Measurements from ENCODE around the gene SLC1A7. TPM values are rescaled to one million over a fixed set of nuclear protein-coding genes. Genes with fewer than 3 reads are reported as not detected.

Gene SLC1A7
- total RNA-seq, 1 donor from 2014 or later = not detected

DNA sequence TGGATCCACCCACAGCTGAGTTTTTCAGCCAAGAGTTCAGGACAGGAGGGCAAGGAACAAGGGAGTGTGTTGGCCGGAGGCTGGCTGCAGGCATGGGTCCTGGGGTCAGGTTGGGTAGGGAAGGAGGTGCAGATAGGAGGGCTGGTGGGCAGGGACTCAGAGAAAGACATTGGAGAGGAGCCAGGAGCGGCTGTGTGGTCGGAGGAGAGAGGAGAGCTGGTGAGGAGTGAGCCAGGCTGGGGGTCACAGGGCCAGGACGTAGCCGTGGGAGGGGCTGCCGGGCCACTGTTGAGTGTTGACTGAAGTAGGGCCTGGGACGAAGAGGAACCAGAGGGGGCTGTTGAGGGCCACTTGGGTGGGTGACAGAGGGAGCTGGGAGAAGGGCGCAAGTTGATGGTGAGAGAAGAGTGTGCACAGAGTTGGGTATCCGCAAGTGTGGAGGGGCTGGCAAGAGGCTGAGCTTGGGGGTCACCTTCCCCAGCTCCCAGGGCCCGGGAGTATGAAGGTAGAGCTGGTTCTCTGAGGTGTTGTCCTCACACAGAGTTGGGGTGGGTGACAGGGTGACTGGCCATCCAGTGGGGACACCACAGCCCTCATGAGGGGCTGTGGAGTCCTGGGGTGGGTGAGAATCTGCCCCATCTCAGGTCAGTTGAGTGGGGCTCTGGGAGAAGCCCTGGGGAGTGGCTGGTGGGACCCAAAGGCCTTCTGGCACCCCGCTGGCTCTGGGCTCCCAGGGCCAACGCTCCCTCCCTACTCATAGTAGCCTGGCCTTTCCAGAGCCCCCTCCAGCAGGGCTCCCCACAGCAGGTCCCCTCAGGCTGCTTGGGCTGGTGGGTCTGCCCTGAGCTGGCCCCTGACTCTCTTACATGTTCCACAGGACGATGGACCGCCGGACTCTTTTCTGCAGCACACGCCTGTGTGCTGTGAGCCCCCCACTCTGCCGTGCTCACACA, 58.5 kb downstream of the SLC1A7 start:
- Histone ChIP-seq H3K79me2 (ENCODE audit: low read depth) (no peaks in the 10 kb centered on the region), H3K9me3 (ENCODE audit: low read depth) (no peaks in the 10 kb centered on the region), H4K20me1 (ENCODE audit: low read depth) (no peaks in the 10 kb centered on the region), H3K27ac (no peak overlapping the region), H3F3A (ENCODE audit: low read depth) (no peaks in the 10 kb centered on the region), H3K27me3 (no peaks in the 10 kb centered on the region), H3K4me3 (no peak overlapping the region), H2AFZ (replicated peaks) (no peak overlapping the region), H3K4me2 (no peak overlapping the region), H3K36me3 (no peaks in the 10 kb centered on the region), H3K9ac (no peak overlapping the region), H3K4me1 (peaks cover 16% of the 10 kb centered on the region)
- H3K9me3 Mint-ChIP-seq = no peaks in the 10 kb centered on the region
- DNase-seq (ENCODE audit: low spot score) = no peak
- H3K4me1 Mint-ChIP-seq = peaks cover 18% of the 10 kb centered on the region
- TF ChIP-seq EZH2 (IDR thresholded peaks at IDR 0.05) (no peak), EZH2phosphoT487 (IDR thresholded peaks at IDR 0.05) (no peak)
- TF ChIP-seq, protein P1, sequence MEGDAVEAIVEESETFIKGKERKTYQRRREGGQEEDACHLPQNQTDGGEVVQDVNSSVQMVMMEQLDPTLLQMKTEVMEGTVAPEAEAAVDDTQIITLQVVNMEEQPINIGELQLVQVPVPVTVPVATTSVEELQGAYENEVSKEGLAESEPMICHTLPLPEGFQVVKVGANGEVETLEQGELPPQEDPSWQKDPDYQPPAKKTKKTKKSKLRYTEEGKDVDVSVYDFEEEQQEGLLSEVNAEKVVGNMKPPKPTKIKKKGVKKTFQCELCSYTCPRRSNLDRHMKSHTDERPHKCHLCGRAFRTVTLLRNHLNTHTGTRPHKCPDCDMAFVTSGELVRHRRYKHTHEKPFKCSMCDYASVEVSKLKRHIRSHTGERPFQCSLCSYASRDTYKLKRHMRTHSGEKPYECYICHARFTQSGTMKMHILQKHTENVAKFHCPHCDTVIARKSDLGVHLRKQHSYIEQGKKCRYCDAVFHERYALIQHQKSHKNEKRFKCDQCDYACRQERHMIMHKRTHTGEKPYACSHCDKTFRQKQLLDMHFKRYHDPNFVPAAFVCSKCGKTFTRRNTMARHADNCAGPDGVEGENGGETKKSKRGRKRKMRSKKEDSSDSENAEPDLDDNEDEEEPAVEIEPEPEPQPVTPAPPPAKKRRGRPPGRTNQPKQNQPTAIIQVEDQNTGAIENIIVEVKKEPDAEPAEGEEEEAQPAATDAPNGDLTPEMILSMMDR (IDR thresholded peaks at IDR 0.05) = no peak
- H3K36me3 Mint-ChIP-seq = no peaks in the 10 kb centered on the region
- peak overlapping the region; percentile 83 for H3K27ac Mint-ChIP-seq
- H3K4me3 Mint-ChIP-seq = no peak overlapping the region
- H3K27me3 Mint-ChIP-seq (ENCODE audit: insufficient read depth, low read depth) = peaks cover 27% of the 10 kb centered on the region

DNA sequence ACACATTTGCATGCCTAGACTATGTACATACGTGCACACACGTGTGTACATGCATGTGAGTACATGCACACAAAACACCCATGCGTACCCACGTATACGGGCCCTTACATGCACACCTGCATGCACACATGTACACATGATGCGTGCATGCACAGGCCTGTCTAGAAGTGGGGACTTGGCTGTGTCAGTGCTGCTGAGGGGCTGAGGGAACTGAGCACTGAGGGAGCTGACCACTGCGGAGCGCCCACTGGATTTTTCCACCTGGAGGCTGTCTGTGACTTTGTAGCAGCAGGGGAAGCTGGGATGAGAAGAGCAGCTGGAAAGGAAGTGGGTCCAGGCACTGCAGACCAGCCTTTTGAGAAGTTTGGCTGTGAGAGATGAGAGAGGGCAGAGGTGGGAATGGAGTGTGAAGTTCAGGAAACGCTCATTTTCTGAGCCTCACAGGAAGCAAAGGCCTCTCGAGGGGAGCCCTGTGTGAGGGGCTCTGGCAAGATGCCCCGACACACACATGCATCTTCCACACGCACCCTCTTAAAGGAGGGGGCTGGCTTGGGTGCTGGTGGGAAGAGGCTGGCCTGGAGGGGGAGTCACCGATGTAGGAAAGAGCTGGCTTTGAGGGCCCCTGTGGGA, 59.5 kb downstream of the SLC1A7 start:
- no peaks in the 10 kb centered on the region for H3K9me3 Mint-ChIP-seq
- TF ChIP-seq EZH2 (IDR thresholded peaks at IDR 0.05) (no peak), EZH2phosphoT487 (IDR thresholded peaks at IDR 0.05) (no peak)
- Histone ChIP-seq H3K9ac (no peak overlapping the region), H3K4me1 (peaks cover 12% of the 10 kb centered on the region), H3K27ac (no peak overlapping the region), H3K79me2 (ENCODE audit: low read depth) (no peaks in the 10 kb centered on the region), H3K4me3 (no peak overlapping the region), H2AFZ (replicated peaks) (no peak overlapping the region), H3K27me3 (no peaks in the 10 kb centered on the region), H4K20me1 (ENCODE audit: low read depth) (no peaks in the 10 kb centered on the region), H3K4me2 (no peak overlapping the region), H3F3A (ENCODE audit: low read depth) (no peaks in the 10 kb centered on the region), H3K36me3 (no peaks in the 10 kb centered on the region), H3K9me3 (ENCODE audit: low read depth) (no peaks in the 10 kb centered on the region)
- no peaks in the 10 kb centered on the region for H3K36me3 Mint-ChIP-seq
- H3K27ac Mint-ChIP-seq = peak overlapping the region; percentile 40
- H3K4me1 Mint-ChIP-seq = peaks cover 17% of the 10 kb centered on the region
- no peak for DNase-seq (ENCODE audit: low spot score)
- no peak overlapping the region for H3K4me3 Mint-ChIP-seq
- peaks cover 22% of the 10 kb centered on the region for H3K27me3 Mint-ChIP-seq (ENCODE audit: insufficient read depth, low read depth)

DNA sequence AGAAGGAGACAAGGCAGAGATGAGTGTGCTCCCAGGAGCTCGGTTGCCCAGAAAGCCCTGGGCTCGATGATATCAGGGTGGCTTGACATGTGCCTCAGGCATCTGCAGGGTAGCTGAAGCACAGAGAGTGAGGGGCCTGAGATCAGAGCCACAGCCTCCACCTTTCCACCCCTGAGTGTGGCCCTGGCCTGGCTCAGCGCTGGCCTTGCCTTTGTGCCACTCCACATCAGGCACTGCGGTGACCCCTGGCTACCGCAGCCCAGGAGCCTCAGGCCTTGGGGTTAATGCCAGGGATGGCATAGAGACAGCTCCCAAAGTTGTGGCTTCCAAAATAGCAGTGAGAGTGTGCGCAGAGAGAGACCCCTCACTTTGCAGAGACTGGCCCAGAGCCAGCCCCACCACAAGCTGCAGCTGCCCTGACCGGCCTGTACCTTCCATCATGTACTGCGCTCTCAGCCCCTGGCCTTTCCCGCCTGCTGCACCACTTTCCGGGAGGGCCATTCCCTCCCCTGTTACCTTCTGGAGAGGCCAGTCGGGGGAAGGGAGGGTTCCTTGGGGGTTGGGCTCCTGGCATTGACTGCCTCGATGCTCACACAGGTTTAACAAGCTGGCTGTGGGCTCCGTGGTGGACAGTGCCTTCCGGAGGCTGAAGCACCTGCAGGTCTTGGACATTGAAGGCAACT, 60.9 kb downstream of the SLC1A7 start:
- no peaks in the 10 kb centered on the region for H3F3A ChIP-seq (ENCODE audit: low read depth)
- no peaks in the 10 kb centered on the region for H3K9me3 ChIP-seq (ENCODE audit: low read depth)
- Mint-ChIP-seq H3K36me3 (no peaks in the 10 kb centered on the region), H3K4me3 (no peak overlapping the region), H3K9me3 (no peaks in the 10 kb centered on the region), H3K27me3 (ENCODE audit: insufficient read depth, low read depth) (peaks cover 23% of the 10 kb centered on the region), H3K4me1 (peaks cover 14% of the 10 kb centered on the region), H3K27ac (peak overlapping the region; percentile 86)
- H3K4me1 ChIP-seq = peaks cover 11% of the 10 kb centered on the region
- DNase-seq (ENCODE audit: low spot score) = no peak
- H3K4me2 ChIP-seq = no peak overlapping the region
- no peaks in the 10 kb centered on the region for H3K27me3 ChIP-seq
- H3K79me2 ChIP-seq (ENCODE audit: low read depth) = no peaks in the 10 kb centered on the region
- peak overlapping the region; percentile 35 for H2AFZ ChIP-seq (replicated peaks)
- no peaks in the 10 kb centered on the region for H4K20me1 ChIP-seq (ENCODE audit: low read depth)
- no peak overlapping the region for H3K9ac ChIP-seq
- no peak for TF ChIP-seq EZH2 (IDR thresholded peaks at IDR 0.05)
- no peak for TF ChIP-seq EZH2phosphoT487 (IDR thresholded peaks at IDR 0.05)
- TF ChIP-seq, protein P1 (IDR thresholded peaks at IDR 0.05) = no peak
- no peaks in the 10 kb centered on the region for H3K36me3 ChIP-seq
- no peak overlapping the region for H3K27ac ChIP-seq
- no peak overlapping the region for H3K4me3 ChIP-seq

All from neural progenitor cell (in vitro differentiated cells).